C4-2B (cell line): ENCODE results near the gene GBF1.

Experiments
- H3K27ac ChIP-seq: fragments of 450-650 bp; 2 replicates; pipeline ENCODE4 v1.5.1; 2017
- ZFX ChIP-seq: fragments of 450-650 bp; IDR thresholded peaks from 2 replicates; pipeline ENCODE4 v1.6.1; 2017
- TF ChIP-seq, protein P1 (sequence below): fragments of 450-650 bp; conservative IDR thresholded peaks from 2 replicates; pipeline ENCODE4 v1.5.1; 2017; ENCODE audit warnings: mild to moderate bottlenecking

Gene GBF1

DNA sequence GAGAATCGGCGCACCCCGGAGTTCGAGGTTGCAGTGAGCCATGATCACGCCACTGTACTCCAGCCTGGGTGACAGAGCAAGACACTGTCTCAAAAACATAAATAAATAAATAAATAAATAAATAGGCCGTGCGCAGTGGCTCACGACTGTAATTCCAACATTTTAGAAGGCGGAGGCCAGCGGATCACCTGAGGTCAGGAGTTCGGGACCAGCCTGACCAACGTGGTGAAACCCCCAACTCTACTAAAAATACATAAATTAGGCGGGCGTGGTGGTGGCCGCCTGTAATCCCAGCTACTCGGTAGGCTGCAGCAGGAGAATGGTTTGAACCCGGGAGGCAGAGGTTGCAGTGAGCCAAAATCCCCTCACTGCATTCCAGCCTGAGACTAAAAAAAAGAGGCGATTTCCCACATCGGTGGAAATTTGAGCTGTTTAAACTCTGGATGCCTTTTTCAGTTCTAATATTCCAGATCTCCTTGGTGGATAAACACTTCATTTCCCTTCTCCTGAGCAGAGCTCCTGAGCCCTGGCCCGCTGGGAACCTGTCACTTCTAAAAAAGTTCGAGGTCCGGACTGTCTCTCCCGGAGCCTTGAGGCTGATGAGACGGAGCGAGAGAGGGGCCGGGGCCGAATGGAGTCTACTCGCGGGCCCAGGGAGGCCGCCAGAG lies 148.2 kb downstream of the GBF1 start:
- H3K27ac ChIP-seq: peak overlapping the region; percentile 65
- TF ChIP-seq, protein P1, sequence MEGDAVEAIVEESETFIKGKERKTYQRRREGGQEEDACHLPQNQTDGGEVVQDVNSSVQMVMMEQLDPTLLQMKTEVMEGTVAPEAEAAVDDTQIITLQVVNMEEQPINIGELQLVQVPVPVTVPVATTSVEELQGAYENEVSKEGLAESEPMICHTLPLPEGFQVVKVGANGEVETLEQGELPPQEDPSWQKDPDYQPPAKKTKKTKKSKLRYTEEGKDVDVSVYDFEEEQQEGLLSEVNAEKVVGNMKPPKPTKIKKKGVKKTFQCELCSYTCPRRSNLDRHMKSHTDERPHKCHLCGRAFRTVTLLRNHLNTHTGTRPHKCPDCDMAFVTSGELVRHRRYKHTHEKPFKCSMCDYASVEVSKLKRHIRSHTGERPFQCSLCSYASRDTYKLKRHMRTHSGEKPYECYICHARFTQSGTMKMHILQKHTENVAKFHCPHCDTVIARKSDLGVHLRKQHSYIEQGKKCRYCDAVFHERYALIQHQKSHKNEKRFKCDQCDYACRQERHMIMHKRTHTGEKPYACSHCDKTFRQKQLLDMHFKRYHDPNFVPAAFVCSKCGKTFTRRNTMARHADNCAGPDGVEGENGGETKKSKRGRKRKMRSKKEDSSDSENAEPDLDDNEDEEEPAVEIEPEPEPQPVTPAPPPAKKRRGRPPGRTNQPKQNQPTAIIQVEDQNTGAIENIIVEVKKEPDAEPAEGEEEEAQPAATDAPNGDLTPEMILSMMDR: no peak; the same call in 1 of the 2 replicates
- TF ChIP-seq ZFX: no peak

DNA sequence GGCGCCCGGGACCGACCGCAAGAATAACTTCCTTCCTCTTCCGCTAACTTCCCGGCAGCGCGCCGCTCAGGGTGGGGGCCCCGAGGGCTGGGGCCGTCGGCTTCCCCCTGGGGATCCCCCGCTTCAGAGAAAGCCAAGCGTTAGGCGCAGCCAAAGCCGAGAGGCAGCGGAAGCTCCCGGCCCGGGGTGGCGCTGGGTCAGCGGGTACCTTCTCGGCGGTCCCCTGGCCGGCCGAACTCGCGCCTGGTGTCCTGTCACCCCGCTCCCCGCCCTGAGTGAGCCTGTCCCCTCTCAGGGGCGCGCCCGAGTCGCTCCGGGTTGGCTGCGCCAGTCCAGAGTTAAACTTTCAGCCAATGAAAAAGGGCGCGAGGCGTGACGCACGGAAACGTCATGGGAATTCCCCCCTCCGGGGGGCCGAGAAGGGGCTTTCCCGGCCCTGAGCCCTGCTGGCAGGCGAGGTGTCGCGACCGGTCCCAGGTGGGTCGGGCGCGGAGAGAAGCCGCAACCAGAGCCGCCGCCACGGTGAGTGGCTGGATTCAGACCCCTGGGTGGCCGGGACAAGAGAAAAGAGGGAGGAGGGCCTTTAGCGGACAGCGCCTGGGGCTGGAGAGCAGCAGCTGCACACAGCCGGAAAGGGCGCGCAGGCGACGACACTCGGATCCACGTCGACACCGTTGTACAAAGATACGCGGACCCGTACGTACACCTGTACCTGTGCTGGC lies 148.9 kb downstream of the GBF1 start:
- H3K27ac ChIP-seq: peak overlapping the region; percentile 65
- TF ChIP-seq, protein P1: peak; percentile 98
- TF ChIP-seq ZFX: no peak

DNA sequence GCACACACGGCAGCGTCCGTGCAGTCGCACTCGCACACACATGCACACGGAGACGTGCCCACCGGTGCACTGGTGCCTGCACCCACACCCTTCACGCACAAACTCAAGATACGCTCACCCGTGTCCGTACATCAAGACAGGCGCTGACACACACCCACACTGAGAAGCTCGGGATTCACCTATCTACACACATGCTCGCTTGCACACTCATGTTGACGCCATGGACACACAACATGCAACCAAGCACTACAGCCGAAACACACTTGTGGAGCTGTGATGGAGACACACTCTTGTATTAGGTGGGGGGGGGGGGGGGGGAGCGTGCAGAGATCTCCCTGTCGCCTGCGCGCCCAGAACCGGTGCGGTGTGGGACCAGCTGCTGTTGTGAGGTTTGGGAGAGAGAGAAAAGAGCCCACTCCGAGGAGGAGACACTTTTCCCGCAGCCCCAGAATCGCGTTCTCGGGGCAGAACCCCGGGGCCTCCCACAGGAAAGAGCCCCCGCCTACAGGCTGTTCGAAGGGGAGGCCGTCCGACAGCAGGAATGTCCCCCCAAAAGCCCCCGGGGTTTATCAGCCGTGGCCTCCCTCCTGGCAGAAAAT lies 149.6 kb downstream of the GBF1 start:
- H3K27ac ChIP-seq: peak overlapping the region; percentile 65
- TF ChIP-seq ZFX: no peak
- TF ChIP-seq, protein P1: no peak

DNA sequence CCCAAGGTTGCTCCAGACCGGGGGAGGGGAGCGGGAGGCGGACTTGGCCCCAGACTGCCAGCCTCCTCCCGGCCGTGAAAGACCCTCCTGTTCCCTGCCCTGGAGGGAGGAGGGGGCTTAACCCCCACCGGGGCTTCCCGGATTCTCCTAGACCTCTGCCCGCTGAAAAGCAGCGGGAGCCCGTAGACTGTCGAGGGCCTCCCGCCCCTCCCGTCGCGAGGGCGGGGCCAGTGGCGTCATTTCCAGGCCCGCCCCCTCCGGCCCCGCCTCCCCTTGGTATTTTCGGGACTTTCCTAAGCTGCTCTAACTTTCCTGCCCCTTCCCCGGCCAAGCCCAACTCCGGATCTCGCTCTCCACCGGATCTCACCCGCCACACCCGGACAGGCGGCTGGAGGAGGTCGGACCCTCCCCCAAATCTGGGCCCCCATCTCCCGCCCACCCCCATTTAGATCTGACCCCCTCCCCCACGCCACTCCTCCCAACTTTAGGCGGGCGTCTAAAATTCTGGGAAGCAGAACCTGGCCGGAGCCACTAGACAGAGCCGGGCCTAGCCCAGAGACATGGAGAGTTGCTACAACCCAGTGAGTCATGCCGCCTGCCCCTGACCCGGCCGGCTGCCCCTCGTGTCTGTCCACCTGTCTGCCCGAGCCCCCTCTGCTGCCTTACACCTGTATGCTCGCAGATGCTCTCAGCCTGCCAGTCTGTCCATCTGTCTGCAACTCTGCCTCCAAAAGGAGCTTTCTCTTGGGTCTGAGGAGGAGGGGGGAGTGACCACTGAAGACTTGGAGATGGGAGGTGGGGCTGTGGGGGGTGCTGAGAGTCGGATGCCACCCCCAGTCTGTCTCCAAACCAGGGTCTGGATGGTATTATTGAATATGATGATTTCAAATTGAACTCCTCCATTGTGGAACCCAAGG lies 150.3 kb downstream of the GBF1 start, which contains the start of gene NFKB2:
Gene NFKB2, plus strand, starts transcription at position 306 of the 917 bp plus-strand sequence. Its CDS starts 255 bp downstream, at position 561.
- peak within 1 kb of the TSS; percentile 65 for H3K27ac ChIP-seq
- TF ChIP-seq, protein P1: no peak
- TF ChIP-seq ZFX: no peak

DNA sequence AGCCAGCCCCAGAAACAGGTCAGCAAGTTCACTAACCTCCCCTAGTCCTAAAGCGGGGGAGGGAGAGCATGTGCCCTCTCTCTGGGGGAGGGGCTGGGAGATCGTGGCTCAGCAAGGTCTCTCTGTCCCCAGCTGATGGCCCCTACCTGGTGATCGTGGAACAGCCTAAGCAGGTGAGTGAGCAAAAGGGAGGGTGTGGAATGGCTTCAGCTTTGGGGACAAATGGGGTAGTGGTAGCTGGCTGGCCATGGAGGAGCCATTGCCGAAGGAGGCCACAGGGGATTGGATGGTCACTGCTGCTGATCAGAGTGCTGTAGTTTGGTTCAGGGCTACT lies 151.0 kb downstream of the GBF1 start:
- H3K27ac ChIP-seq: peak overlapping the region; percentile 65
- TF ChIP-seq, protein P1: no peak
- no peak for TF ChIP-seq ZFX

DNA sequence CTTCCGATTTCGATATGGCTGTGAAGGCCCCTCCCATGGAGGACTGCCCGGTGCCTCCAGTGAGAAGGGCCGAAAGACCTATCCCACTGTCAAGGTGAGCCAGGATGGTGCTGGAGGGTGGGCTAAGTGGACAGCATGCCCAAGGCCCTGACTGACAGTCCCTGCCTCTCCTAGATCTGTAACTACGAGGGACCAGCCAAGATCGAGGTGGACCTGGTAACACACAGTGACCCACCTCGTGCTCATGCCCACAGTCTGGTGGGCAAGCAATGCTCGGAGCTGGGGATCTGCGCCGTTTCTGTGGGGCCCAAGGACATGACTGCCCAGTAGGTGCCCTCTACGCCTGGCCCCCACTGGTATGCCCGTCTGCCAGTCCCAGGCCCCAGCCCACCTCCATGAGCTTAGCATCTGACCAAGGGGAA lies 151.4 kb downstream of the GBF1 start:
- TF ChIP-seq, protein P1: no peak
- TF ChIP-seq ZFX: no peak
- peak overlapping the region; percentile 65; the same call in 1 of the 2 replicates for H3K27ac ChIP-seq
